ENCODE measurements around the gene UBL7. TPM values are rescaled to one million over a fixed set of nuclear protein-coding genes. Genes with fewer than 3 reads are reported as not detected.
"Not testable (repeated sequence)": the region's sequence is repeated elsewhere in the genome, so short reads cannot be mapped to it uniquely, and the experiment has no call there.

The UBL7 gene
- total RNA-seq, 2 experiments from 2014 or later: 55.3 to 63.2 TPM

DNA sequence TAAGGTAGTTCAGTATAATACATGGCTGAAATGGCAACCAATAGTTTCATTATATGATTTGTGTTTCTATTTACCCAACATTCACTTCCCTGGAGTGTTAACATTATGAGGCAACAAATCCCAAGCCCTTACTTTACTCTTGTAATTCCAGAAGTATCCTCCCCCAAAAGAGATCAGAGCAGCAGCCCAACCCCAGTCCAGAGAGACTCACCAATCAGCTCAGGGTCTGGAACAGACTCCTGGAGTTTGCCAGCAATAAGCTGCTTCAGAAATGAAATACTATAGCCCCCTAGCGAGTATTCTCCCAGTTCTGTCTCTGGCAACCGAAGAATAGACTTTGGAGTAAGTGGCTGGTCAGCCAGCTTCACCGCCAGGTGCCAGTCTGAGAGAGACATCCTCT lies 2.5 kb downstream of the UBL7 start:
- POLR2A ChIA-PET: interaction anchor here (0.8 kb wide), 1 partner anchor 74 kb away, joined by 4 read pairs; no protein-coding TSS in a partner anchor
- DNase-seq (no peak), ATAC-seq (ENCODE audit: low read depth) (no peak)
- no peak overlapping the region for H3K4me3 Mint-ChIP-seq
- no peaks in the 10 kb centered on the region for H3K27me3 Mint-ChIP-seq
- peaks cover 41% of the 10 kb centered on the region for H3K4me1 Mint-ChIP-seq
- H3K36me3 Mint-ChIP-seq: peaks cover 28% of the 10 kb centered on the region
- H3K27ac Mint-ChIP-seq: peak overlapping the region; percentile 11
- peaks cover 2% of the 10 kb centered on the region for H3K9me3 Mint-ChIP-seq

DNA sequence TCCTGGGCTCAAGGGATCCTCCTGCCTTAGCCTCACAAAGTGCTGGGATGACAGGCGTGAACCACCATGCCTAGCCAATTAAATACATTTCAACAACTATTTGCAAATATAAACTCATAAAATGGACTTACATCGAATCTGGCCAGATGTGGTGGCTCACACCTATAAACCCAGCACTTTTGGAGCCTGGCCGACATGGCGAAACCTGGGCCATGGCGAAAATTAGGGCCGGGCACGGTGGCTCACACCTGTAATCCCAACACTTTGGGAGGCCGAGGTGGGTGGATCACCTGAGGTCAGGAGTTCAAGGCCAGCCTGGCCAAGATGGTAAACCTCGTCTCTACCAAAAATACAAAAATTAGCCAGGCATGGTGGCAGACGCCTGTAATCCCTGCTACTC lies 3.9 kb downstream of the UBL7 start:
- H3K9me3 Mint-ChIP-seq; H3K4me3 Mint-ChIP-seq; ATAC-seq (ENCODE audit: low read depth); H3K27me3 Mint-ChIP-seq; H3K27ac Mint-ChIP-seq; POLR2A ChIA-PET: not testable (repeated sequence)
- peak; percentile 15 for DNase-seq
- H3K36me3 Mint-ChIP-seq: peaks cover 21% of the 10 kb centered on the region
- peaks cover 36% of the 10 kb centered on the region for H3K4me1 Mint-ChIP-seq

DNA sequence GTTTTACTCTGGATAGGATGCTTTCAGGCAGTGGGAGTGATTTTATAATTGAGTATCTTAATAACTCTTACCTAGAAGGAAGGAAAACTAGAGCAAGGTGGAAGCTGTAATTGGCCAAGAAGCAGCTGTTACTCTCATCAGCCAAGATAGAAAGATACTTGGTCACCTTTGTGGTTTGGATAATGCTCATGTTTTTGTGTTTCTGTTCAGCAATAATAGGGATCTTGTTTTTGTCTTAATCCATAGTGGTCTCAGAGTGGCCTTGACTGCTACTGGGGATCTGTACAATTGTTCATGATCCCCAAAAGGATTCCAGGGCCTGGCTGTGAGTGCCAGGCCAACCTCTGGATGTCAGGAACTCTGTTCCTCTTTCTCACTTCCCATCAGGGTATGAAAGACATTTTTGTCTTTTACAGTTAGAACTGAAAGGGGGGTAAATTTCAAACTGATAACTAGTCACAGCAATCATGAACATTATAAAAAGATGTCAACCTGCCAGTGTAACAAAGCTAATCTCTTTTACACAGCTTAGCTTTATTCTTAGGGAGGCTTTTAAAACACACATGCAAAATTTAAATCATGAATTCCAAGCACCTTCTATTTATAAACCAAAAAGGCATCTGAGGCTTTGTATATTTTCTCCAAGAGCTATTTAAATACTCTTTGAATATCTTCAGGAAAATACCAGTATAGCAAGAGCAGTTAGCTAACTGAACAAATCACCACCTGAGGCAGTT lies 6.0 kb downstream of the UBL7 start:
- no peaks in the 10 kb centered on the region for H3K27me3 Mint-ChIP-seq
- H3K4me3 Mint-ChIP-seq: peak overlapping the region; percentile 61
- ATAC-seq (ENCODE audit: low read depth) (no peak), DNase-seq (peak; percentile 4)
- no peaks in the 10 kb centered on the region for H3K9me3 Mint-ChIP-seq
- POLR2A ChIA-PET: interaction anchor here (0.9 to 1.1 kb wide), 3 partner anchors 91 to 166 kb away, joined by 3 to 4 read pairs (median 4); no protein-coding TSS in a partner anchor
- peak overlapping the region; percentile 83 for H3K27ac Mint-ChIP-seq
- H3K4me1 Mint-ChIP-seq: peaks cover 31% of the 10 kb centered on the region
- peaks cover 32% of the 10 kb centered on the region for H3K36me3 Mint-ChIP-seq

DNA sequence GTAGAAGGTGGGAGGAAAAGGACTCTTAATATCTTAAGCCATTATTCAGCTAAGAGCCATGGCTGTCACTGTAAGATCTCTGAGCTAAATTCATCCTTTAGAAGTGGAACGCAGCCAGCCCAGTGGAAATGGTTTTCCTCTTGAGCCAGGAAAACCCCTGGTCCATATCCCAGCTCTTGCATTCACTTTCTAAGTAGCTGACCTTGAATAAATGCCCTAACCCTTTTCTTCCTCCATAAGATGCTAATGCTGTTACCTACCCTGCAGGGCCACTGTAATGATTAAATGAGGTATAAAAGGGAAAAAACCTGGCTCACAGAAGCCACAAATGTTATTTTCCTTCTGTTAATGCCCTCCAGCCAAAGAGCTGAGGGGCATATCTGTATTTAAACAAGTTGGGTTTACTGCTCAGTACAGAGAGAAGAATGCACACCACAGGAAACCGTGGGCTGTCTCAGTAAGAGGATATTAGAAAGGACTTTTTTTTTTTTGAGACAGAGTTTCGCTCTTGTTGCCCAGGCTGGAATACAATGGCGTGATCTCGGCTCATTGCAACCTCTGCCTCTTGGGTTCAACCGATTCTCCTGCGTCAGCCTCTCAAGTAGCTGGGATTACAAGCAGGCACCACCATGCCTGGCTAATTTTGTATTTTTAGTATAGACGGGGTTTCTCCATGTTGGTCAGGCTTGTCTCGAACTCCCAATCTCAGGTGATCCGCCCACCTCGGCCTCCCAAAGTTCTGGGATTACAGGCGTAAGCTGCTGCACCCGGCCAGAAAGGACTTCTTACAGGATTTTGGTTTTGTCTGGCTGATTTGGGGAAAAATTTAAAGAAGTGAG lies 6.8 kb downstream of the UBL7 start:
- H3K27ac Mint-ChIP-seq: peak overlapping the region; percentile 83
- POLR2A ChIA-PET: interaction anchor here (0.7 to 1.3 kb wide), 6 partner anchors 20 to 167 kb away, joined by 3 to 4 read pairs (median 4); partner anchors contain the start of gene SEMA7A
- H3K9me3 Mint-ChIP-seq: no peaks in the 10 kb centered on the region
- peaks cover 31% of the 10 kb centered on the region for H3K4me1 Mint-ChIP-seq
- DNase-seq (peak; percentile 25), ATAC-seq (ENCODE audit: low read depth) (peak; percentile 97)
- peak overlapping the region; percentile 61 for H3K4me3 Mint-ChIP-seq
- H3K36me3 Mint-ChIP-seq: peaks cover 35% of the 10 kb centered on the region
- no peaks in the 10 kb centered on the region for H3K27me3 Mint-ChIP-seq

DNA sequence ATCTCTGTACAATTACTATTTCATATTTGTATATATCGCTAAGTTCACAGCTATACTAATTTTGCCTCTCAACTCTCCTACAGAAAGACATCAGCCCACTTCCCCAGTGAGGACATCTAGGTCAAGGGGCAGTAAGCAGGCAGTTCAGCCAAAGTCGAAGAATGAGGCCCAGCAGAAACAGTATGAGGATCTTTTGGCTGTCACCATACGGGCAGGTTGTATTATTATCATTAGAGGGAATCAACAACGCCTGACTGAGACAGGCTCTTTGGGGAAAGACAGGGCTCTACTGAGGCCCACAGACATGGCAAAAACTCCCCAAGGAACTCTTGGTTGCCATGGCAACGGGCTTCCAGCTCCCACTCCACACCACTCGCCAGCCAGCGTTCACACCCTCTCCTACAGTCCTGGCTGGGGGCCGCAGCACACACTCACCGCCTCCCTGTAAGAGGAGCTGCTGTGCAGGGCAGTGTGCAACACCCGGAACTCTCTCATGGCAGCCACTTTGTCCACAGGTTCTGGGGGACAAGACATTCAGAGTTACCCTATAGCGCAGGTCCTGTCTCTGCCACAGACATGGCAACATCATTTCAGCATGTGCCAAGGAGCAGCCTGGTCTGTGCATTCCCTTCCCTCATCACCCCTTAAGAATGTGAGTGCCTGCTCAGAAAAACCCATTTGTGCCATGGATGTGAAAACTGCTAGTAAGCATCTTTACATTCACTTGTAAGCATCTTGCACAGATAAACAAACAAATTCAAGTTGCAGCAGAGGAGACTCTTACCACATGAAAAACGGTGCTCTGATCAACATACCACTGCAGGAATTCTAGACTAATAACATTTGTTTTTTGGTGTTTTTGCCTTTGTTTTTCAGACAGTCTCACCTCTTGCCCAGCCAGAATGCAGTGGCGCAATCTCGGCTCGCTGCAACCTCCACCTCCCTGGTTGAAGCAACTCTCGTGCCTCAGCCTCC lies 8.8 kb downstream of the UBL7 start:
- Mint-ChIP-seq H3K4me3 (no peak overlapping the region), H3K27me3 (no peaks in the 10 kb centered on the region), H3K9me3 (no peaks in the 10 kb centered on the region), H3K4me1 (peaks cover 26% of the 10 kb centered on the region), H3K27ac (no peak overlapping the region), H3K36me3 (peaks cover 39% of the 10 kb centered on the region)
- DNase-seq (peak; percentile 9), ATAC-seq (ENCODE audit: low read depth) (no peak)
- POLR2A ChIA-PET: interaction anchor here (0.8 to 1.2 kb wide), 4 partner anchors 9 to 67 kb away, joined by 3 to 4 read pairs (median 3); partner anchors contain the start of gene UBL7

DNA sequence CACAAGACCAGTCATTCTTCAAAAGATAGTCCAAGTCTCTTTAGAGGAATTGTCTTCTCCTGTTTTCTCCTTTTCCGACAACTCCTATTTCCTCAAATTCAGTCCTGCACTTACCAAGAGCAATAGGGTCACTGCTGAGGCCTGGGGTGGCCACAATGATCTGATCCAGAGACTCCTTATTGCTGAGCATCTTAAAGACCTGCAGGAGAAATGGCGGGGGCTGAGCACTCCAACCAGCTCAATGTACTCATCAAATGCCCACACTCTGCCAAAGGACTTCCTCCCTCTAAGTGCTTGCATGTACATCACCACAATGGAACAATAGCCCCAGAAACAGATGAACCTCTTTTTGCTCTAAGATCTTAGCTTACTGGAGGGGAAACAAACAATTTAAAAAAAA lies 9.6 kb downstream of the UBL7 start:
- H3K27me3 Mint-ChIP-seq: no peaks in the 10 kb centered on the region
- POLR2A ChIA-PET: interaction anchor here (0.8 to 1.0 kb wide), 2 partner anchors 9 to 10 kb away, joined by 3 to 4 read pairs; partner anchors contain the start of gene UBL7
- no peak for ATAC-seq (ENCODE audit: low read depth)
- H3K4me1 Mint-ChIP-seq: peaks cover 26% of the 10 kb centered on the region
- peak; percentile 2 for DNase-seq
- peaks cover 40% of the 10 kb centered on the region for H3K36me3 Mint-ChIP-seq
- H3K27ac Mint-ChIP-seq: no peak overlapping the region
- H3K4me3 Mint-ChIP-seq: no peak overlapping the region
- H3K9me3 Mint-ChIP-seq: no peaks in the 10 kb centered on the region

DNA sequence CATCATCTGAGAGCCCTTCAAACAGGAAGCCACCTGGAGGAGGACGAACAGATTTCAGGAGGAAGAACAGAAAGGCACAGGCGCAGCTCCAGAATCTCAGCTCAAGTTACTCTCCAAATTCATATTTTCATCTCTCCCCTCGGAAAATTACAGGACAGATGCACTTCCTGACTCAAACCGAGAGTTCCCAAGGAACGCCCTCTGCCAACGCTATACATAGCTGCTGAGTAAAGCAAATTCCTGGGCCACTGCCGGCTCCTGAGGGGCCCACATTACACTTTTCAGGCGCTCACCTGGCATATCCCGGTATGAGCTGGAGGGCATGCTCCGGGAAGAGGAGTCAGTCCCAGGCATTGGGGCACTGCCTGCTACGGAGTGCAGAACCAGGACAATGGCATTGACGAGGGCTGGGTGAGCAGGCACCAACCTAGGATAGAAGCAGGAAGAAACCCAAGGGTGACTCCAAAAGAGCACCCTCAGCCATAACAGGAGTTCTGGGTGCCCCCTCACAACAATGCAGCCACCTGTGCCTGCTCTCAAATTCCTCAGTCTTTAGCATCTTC lies 11.2 kb downstream of the UBL7 start:
- POLR2A ChIA-PET: interaction anchor here (1.5 kb wide), 1 partner anchor 11 kb away, joined by 6 read pairs; the partner anchor contains the start of gene UBL7
- Mint-ChIP-seq H3K27ac (no peak overlapping the region), H3K9me3 (no peaks in the 10 kb centered on the region), H3K36me3 (peaks cover 35% of the 10 kb centered on the region), H3K4me1 (peaks cover 22% of the 10 kb centered on the region), H3K4me3 (no peak overlapping the region), H3K27me3 (no peaks in the 10 kb centered on the region)
- no peak for DNase-seq
- ATAC-seq (ENCODE audit: low read depth): no peak

DNA sequence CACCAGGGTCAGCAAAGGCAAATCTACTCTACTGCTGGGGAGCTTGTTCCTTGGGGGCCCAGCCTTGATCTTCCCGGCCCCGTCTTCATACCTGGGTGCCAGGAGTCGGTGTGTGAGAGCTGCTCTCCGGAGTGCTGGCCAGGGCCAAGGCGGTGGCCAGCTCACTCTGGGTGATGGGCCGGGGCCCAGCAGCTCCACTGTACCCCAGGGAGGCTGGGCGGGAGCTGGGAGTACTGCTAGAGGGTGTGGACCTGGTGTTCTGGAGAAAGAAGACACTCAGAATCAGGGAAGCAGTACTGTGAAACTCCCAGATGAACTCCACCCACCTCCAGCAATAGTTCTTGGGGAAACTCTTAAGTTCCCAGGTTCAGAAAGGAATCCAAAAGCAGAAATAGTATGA lies 11.9 kb downstream of the UBL7 start:
- Mint-ChIP-seq H3K27ac (no peak overlapping the region), H3K4me1 (peaks cover 18% of the 10 kb centered on the region), H3K27me3 (no peaks in the 10 kb centered on the region), H3K9me3 (no peaks in the 10 kb centered on the region), H3K36me3 (peaks cover 33% of the 10 kb centered on the region), H3K4me3 (no peak overlapping the region)
- DNase-seq: no peak
- ATAC-seq (ENCODE audit: low read depth): no peak
- POLR2A ChIA-PET: interaction anchor here (1.5 kb wide), 1 partner anchor 12 kb away, joined by 6 read pairs; the partner anchor contains the start of gene UBL7

DNA sequence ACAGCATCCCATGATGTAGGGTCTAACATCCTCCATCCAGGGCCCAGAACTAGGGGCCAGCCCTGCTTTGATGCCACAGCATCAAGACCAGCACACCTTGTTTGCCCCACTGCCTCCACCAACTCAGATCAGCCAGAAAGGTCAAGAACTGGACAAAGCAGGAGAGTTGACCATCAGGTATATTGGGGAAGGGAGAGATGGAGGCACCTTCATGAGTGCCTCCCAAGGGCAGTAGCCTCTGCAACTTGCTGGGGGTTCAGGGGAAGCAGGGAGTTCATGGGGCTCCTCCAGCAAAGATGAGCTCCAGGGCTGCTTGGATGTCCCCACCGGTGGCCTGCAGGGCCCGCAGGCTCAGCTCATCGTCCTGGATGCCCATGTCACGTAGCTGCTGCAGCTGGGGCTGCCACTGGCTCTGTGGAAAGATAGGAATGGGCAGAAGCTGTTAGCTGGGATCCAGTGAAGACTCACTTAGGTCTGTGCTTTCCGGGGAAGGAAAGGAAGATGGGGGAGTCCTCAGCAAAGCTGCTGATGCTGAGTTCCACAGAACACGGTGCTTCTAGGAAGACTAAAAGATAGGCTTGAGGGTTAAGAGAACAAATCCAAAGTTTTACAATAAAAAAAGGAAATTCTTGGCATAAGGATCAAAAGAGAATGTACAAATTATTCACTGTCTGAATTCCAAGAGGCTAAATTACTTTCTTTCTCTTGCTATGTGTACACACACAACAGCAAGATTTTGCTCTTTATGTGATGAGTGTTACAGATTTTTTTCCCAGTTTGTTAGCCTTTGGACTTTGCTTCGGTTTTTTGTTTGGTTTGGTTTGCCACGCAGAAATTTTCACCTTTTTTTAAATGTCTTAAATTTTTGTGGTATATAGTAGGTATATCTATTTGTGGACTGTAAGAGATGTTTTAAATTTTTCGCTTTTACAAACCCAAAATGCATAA lies 14.9 kb downstream of the UBL7 start:
- Mint-ChIP-seq H3K4me1 (peaks cover 21% of the 10 kb centered on the region), H3K9me3 (no peaks in the 10 kb centered on the region), H3K27me3 (no peaks in the 10 kb centered on the region), H3K36me3 (peaks cover 26% of the 10 kb centered on the region), H3K4me3 (no peak overlapping the region), H3K27ac (no peak overlapping the region)
- POLR2A ChIA-PET: interaction anchor here (1.2 kb wide), 1 partner anchor 61 kb away, joined by 4 read pairs; no protein-coding TSS in a partner anchor
- no peak for DNase-seq
- ATAC-seq (ENCODE audit: low read depth): no peak

DNA sequence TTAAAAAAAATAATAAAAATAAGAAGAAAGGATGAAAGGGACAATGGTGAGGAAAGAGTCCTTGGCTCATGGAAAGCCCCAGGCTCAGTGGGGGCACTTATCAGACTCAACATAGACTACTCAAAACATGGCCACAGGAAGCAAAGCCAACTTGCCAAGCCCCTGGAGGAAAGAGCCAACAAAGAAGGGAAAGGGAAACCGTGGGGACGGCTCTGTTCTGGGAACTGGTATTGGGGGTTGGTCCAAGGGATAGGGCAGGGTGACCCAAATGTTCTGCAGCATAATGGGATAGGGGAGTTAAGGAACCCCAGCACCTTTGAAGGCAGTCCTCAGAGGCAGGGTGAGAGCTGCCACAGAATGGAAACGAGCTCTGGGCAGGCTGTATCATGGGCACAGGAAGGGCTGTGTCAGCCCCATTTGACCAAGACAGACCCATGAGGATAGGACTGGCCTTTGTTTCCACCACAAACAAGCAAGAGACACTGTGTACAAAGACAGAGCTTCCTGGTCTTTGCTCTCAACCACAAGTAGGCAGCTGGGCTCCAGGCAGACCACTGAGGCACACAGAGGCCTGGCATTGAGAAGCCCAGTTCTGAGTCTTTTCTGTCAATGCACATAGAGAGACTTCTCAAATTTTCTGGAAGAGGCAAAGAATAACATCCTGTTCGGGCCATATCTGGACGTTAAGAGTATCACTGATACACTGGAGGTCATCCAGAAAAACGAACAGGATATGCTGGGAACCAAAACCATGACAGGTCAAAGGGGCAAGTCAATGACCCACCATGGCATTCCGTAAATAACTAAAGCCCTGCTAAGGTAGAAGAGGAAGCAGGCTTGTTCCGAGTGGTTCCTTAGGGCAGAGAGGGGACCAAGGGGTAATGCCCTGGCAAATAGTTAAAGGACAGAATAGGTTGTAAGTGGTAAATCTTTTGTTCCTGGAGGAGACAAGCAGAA lies 16.6 kb downstream of the UBL7 start:
- DNase-seq (no peak), ATAC-seq (ENCODE audit: low read depth) (no peak)
- Mint-ChIP-seq H3K9me3 (no peaks in the 10 kb centered on the region), H3K4me3 (no peak overlapping the region), H3K36me3 (peaks cover 17% of the 10 kb centered on the region), H3K27ac (peak overlapping the region; percentile 77), H3K27me3 (no peaks in the 10 kb centered on the region), H3K4me1 (peaks cover 21% of the 10 kb centered on the region)
- POLR2A ChIA-PET: no interaction called here
